ENCODE data around the gene DHCR24.

Gene DHCR24

DNA sequence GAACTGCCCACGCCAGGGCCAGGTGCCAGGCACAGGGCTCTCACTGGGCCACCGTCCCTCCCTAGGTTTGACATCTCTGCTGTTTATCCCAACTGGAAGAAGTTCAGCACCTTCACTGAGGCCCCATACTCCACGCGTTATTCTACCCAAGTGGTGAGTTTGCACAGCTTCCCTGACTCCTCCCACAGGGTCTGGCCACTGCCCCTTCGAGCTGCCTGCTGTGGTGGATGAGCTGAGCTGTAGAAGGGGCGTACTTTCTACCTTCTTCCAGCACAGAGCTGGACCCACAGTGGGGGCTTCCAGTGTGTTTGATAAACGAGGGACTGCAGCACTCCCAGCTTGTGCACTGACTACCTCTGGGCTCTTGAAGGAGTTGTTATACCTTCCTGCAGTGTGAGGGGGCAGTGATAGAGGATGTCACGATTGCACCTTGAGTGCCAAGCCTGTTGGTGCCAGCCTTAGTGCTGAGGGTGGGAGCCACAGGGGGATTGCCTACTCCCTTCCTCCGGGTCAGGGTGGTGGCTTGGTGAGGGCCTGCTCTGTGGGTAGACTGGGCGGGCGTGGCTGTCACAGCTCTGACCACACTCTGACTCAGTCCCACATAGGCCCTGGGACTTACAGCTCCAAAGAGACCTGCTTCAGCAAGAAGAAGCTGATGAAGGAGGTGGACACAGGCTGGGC is 79.9 kb downstream of the DHCR24 start:
- TF ChIP-seq, protein P1, sequence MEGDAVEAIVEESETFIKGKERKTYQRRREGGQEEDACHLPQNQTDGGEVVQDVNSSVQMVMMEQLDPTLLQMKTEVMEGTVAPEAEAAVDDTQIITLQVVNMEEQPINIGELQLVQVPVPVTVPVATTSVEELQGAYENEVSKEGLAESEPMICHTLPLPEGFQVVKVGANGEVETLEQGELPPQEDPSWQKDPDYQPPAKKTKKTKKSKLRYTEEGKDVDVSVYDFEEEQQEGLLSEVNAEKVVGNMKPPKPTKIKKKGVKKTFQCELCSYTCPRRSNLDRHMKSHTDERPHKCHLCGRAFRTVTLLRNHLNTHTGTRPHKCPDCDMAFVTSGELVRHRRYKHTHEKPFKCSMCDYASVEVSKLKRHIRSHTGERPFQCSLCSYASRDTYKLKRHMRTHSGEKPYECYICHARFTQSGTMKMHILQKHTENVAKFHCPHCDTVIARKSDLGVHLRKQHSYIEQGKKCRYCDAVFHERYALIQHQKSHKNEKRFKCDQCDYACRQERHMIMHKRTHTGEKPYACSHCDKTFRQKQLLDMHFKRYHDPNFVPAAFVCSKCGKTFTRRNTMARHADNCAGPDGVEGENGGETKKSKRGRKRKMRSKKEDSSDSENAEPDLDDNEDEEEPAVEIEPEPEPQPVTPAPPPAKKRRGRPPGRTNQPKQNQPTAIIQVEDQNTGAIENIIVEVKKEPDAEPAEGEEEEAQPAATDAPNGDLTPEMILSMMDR (IDR thresholded peaks at IDR 0.05; ENCODE audit: control insufficient read depth, extremely low read depth, insufficient read depth) = no peak
- DNase-seq (ENCODE audit: low read depth) = no peak
- no peak overlapping the region for H3K4me3 ChIP-seq (ENCODE audit: low read depth, low read length)

DNA sequence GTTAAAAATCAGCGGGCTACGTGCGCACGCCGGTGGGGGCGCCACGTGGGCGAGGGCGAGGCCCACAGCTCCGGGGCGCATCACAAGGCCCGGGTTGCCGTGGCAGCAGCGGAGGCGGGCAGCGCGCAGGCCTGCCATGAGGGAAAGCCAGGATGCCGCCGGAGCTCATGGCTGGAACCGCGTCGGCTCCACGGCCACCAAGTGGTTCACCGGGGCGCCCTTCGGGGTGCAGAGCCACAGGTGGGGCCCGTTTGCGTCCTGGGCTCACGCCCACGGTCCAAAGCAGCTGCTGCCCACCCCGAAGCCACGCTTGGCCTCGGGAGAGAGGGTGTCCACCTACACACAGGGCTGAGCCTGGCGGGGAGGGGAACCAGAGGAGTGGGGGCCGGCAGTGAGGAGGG is 81.0 kb downstream of the DHCR24 start:
- TF ChIP-seq, protein P1 (IDR thresholded peaks at IDR 0.05; ENCODE audit: control insufficient read depth, extremely low read depth, insufficient read depth) = no peak
- no peak overlapping the region for H3K4me3 ChIP-seq (ENCODE audit: low read depth, low read length)
- DNase-seq (ENCODE audit: low read depth) = no peak

DNA sequence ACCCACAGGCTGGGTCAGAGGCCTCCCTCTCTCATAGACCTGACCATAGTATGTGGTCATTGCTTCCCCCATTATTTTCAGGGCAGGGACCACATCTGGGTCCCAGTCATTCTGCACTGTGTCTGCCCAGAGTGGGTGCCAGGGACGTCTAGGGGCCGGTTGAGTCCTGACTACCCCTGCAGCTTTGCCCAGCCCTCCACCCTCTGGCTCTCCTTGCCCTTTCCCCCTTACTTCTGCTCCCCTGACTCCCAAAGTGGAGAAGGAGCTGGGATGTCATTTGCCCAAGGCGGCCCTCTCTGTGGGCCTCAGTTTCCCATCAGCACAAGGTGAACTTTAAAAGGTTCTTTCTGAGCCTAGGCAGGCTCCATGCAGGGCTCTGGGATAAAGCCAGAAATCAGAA is 81.5 kb downstream of the DHCR24 start:
- DNase-seq (ENCODE audit: low read depth) = no peak
- TF ChIP-seq, protein P1 (IDR thresholded peaks at IDR 0.05; ENCODE audit: control insufficient read depth, extremely low read depth, insufficient read depth) = no peak
- no peak overlapping the region for H3K4me3 ChIP-seq (ENCODE audit: low read depth, low read length)

DNA sequence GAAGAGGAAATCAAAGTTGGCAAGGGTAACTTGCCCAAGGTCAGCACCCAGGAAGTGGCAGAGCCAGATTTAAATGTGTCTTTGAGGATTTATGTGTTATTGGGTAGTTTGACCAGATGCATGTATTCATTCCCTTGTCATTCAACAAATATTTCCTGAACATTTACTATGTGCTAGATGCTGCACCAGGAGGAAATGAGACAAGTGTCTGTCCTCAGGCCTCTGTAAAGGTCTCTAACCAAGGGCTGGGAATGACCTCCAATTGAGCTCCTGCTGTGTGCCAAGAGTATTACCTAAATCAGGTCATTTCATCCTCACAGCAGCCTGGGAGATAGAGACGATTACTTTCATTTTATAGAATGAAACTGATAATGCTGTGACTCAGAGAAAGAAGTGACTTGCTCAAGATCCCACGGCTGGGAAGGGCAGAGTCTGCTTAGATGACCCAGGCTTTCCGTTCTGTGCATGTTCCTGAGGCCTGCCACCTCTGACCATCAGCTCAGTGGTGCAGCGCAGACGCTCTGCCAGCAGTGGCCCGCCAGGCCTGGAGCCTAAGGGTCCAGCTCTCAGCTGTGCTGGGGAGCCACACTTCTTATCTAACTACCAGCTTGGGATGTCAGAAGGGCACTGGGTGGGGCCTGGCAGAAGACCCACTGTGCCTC is 82.4 kb downstream of the DHCR24 start:
- H3K4me3 ChIP-seq (ENCODE audit: low read depth, low read length) = no peak overlapping the region
- no peak for DNase-seq (ENCODE audit: low read depth)
- TF ChIP-seq, protein P1 (IDR thresholded peaks at IDR 0.05; ENCODE audit: control insufficient read depth, extremely low read depth, insufficient read depth) = no peak

DNA sequence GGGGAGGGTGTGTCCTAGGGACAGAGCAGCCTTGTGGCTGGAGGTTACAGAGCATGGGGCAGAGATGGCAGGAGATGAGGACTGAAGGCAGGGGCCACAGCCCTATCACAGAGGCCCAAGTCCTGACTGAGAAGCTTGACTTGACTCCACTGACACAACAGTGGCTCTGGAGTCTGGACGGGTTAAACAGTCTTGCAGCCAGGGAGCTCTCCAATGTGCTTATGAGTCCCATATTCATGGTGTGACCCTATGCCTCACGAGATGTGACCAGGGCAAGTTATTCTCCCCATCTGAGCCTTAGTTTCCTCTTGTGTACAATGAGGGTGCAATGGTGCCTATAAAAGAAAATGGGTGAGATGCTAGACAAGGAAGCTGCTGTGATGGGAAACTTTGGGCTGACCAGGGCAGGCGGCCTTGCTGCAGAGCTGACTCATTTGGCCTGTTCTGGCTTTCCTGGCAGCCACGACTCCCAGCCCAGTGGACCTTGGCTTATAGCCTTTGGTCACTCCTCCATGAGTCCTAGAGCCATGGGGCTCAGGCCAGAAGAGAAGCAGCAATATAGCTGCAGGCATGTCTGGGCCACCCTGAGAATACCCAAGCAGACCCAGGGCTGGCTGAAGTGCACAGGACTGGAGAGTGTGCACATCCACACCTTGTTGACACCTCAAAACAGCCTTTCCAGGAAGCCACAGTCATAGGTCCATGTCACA is 83.1 kb downstream of the DHCR24 start:
- TF ChIP-seq, protein P1 (IDR thresholded peaks at IDR 0.05; ENCODE audit: control insufficient read depth, extremely low read depth, insufficient read depth) = no peak
- DNase-seq (ENCODE audit: low read depth) = no peak
- H3K4me3 ChIP-seq (ENCODE audit: low read depth, low read length) = no peak overlapping the region

DNA sequence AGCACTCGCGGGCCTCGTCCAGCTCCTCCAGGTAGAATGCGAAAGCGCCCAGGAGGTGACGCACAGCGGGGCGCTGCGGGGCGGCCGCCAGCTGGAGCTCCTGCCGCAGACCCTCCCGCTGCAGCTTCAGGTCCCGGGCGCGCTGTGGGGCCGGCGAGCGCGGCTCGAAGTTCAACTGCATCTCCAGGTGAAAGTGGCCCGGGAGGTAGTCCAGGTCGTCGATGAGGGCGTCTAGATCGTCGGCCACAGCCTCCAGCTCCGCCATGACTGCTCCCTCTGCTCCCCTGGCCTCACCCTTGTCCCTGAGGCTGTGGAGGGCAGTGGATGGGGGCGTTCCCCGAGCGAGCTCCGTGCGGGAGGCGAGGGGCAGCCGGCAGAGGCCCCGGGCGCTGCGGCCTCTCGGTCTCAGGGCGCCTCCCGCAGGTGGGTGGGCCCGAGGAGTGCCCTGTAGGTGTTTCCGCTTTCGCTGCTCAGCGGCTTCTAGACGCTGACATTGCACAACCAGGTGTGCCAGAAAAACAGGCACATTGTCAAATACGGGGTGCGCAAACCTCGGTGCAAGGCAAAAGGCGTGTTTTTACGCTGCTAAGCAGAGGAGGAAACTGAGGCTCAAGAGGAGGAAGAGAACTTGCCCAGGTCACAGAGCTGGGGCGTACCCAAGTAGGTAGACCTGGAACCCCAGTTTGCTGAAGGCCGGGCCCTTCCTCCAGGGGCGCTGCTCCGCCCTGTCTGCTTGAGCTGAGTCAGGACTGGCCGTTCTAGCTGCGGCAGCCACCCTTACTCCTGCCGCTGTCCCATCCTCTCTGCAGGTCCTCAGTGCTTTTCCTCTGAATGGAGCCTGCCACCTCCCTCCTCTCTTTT is 85.9 kb downstream of the DHCR24 start, which contains the start of gene TTC22:
TSS of gene TTC22 (minus strand) at position 425 of the 861 bp plus-strand sequence. CDS start at position 265, 160 bp downstream.
- no peak for DNase-seq (ENCODE audit: low read depth)
- TF ChIP-seq, protein P1 (IDR thresholded peaks at IDR 0.05; ENCODE audit: control insufficient read depth, extremely low read depth, insufficient read depth) = no peak
- no peak within 1 kb of the TSS for H3K4me3 ChIP-seq (ENCODE audit: low read depth, low read length)
